HG02623 (cell line): ENCODE data around the gene WWP2.
"Not testable (repeated sequence)": the region's sequence is repeated elsewhere in the genome, so short reads cannot be mapped to it uniquely, and the experiment has no call there.

Source experiments
- ATAC-seq: cut with Tn5 transposase; IDR thresholded peaks from one replicate; pipeline ENCODE4 v1.9.1; 2021; ENCODE audit warnings: moderate library complexity; ENCODE audit not compliant: unreplicated experiment

Gene WWP2

GRCh38 chr16:69972935-69973334, 210.8 kb downstream of the WWP2 start:
- not testable (repeated sequence) for ATAC-seq

GRCh38 chr16:69985196-69985595, 223.1 kb downstream of the WWP2 start:
- not testable (repeated sequence) for ATAC-seq
